Stimulated activated CD4-positive, alpha-beta T cell treated with anti-CD3 and anti-CD28 coated beads, Interleukin-2, amount 100 ng/mL, for 24 hours (primary cell): ENCODE measurements around the gene EIF4E1B.

Experiments used
- DNase-seq, 2 donors: peaks; one replicate each; pipeline ENCODE4 v3.0.0-alpha.2; 2020

Gene EIF4E1B

DNA sequence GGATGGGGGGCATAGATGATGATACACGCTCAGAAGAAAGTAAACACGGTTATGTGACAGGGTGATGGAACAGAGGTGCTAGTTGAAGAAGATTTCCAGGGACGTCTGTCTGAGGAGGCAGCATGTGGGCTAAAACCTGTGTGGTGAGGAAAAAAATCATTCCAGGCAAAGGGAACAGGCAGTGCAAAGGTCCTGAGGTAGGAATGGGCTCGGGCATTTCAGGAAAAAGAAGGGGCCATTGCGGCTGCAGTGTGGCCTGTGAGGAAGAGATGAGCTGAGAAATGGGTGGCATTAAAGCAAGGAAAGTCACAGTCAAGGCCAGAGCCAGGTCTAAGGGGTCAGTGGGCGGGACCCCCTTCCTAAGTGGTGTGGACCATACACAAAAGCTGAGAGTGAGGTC lies 35.0 kb downstream of the EIF4E1B start:
- DNase-seq, result no peak

DNA sequence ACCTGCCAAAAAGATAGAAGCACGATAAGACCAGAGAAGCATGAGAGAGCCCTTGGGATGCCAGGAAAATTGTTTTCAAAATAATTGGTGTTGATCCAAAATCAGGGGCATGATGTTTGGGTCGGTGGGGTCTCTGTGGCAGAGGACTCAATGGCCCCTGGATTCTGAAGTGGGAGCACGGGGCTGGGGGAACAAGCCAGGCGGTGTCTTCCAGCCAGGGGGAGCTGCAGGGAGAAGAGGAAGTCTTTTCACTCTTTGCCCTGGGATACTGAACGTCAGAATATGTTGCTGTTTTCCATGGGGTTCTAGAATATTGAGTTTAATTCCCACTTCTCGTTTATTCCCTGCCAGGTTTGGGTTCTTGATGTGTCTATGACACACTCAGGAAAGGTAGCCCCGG lies 37.2 kb downstream of the EIF4E1B start:
- DNase-seq, result no peak

DNA sequence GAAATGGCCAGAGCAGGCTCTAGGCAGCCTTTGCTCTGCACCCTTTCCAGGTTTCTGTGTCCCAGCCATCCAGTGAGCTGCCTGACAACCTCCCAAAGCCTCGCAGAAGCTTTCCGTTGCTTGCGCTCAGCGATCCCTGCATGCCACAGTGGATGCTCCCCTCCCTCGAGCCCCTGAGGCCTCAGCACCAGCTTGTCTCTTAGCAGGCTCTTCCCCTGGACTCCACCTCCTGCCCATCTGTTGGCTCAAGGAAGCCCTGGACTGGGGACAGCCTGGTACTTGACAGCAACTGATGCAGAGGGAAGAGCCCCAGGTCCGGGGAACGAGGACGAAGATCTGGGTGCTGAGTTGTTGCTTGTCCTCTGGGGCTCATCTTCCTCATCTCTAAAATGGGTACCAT lies 40.0 kb downstream of the EIF4E1B start:
- no peak for DNase-seq

DNA sequence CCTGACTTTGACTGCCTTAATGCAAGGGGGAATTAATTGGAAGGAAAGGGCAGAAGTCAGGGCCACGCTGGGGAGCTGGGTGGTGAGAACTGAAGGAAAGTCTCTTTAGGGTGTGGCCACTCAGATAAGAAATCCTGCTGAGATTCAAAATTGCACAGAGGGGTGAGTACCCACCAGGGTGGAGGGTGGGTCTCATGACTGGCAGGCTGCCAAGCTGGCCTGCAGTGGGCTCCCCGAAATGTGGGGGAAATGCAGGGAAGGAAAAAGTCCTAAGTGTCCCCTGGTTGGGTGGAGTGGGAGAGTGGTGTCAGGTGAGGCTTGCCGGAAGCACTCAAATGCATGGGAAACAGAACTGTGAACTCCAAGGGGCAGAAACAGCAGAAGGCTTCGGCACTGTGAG lies 40.9 kb downstream of the EIF4E1B start:
- no peak for DNase-seq

DNA sequence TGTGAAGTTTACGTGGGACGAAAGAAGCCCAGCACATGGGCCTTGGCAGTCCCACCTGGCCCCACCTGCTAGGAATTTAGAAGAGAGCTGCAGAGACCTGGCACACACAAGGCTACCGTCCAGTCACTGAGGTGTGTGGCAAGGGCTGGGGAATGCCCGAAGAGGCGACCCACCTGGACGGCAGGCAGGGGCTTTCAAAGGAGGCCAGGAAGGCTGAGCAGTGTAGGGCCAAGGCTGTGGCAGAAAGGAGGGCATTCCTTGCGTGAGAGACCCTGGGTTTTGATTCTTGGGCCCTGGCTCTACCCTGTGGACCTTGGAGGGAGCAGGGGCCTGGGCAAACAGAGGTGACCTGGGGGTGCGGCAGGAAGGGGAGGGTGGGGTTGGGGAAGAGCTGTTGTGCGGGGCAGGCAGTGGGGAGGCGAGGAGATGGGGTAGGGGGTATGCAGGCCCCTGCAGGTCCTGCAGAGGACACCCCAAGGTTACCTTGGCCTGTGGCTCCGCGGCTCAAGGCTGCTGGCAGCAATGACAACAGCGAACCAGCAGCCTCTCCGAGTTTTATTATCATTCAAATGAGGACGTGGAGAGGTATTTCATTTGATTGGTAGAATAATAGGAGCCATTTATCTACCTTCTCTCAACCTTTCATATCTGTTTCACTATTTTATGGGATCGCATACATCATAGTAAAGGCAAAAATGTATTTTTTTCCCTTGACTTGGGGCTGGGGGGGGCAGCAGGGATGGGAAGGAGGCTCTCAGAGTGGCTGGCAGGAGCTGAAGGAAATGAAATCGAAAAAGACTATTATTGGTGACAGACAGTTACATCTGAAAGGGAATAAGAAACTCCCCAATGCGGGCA lies 41.6 kb downstream of the EIF4E1B start:
- no peak for DNase-seq

DNA sequence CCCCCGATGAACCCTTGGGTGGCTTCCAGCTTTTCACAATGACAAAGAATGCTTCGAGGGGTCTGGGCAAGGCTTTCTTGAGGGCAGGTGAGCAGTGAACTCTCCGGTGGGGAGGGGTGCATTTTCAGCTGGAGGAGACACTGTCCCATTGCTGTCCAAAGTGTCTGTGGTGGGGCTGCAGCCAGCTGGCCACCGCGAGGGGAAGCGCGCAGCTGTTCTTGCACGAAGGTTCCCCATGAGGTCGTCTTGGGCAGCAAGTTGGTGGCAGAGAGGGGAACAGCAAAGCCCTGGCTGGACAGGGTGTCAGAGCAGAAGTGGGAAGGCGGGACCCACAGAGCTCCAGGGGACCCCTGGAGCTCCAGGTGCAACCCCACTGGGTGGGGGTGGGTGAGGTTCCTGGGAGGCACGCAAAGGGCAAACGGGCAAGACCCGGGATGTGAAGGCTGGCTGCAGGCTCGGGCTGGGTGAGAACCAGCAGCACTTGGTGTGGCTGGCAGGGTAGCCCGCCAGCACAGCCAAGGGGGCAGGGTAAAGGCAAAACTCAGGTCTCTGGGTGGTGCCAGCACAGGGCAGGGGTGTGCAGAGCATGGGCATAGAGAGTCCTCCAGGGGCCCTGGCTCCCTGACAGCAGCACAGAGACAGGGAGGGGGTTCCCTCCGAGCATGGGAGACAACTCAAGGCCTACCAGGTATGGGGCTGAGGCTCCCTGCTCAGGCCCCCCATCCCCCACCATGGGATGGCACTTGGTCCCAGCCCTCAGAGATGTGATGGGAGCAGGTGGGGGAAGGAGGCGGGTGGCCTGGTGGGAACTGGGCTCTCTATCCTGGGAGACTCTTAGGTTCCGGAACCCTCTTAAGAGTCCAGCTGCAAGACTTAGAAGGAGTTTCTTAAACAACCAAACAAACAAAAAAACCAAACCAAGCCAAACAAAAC lies 43.4 kb downstream of the EIF4E1B start:
- no peak for DNase-seq

DNA sequence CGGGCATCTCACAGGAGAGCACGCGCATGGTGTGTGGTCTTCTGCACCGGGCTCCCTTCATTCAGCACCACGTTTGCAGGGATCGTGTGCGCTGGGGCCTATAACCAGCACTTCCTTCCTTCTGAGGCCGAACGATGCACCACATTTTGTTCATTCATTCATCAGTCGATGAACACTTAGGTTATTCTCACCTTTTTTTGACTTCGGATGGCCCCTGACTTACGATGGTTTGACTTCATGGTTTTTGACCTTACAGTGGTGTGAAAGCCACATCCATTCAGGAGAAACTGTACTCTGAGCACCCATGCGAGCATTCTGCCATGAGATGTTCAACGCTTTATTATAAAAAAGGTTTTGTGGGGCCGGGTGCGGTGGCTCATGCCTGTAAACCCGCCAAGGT lies 44.3 kb downstream of the EIF4E1B start:
- no peak for DNase-seq

DNA sequence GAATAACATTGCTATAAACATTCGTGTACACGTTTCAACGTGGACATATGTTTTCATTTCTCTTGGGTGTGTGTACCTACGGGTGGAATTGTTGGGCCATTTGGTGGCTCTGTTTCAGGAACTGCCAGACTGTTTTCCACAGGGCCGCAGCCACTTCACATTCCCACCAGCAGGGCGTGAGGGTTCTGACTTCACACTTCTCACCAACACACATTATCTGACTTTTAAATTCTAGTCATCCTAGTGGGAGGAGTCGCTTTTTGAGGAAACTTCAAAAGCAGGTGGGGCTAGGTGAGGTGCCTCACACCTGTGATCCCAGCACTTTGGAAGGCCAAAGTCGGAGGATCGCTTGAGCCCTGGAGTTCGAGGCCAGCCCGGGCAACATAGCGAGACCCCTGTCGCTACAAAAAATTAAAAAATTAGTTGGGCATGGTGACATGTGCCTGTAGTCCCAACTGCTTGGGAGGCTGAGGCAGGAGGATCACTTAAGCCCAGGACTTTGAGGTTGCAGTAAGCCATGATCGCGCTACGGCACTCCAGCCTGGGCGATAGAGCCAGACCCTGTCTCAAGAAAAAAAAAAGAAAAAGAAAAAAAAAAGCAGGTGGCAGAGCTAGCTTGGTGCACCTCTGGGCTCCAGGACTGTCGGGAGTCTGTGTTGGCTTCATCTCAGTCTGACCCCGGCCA lies 45.3 kb downstream of the EIF4E1B start:
- no peak for DNase-seq

DNA sequence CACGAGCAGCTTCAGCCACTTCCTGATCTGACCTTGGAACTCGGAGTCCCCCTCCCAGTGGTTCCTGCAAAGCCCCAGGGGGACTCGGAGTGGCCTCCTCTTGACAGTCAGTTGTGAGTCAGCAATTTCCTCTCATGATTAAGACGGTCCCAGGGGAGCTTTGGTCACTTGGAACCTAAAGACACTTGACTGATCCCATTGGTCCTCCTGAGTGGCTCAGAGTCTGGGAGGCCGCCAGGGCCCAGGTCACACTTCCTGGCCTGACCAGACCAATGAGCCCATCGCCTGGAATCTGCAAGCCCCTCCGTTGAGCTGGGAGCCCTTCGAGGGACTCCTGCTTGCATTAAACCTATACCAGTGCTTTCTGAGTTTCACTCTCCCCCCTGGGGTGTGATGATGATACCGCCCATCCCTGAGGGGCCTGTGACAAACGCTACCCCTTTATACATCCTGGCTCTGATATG lies 45.9 kb downstream of the EIF4E1B start:
- DNase-seq, result no peak

DNA sequence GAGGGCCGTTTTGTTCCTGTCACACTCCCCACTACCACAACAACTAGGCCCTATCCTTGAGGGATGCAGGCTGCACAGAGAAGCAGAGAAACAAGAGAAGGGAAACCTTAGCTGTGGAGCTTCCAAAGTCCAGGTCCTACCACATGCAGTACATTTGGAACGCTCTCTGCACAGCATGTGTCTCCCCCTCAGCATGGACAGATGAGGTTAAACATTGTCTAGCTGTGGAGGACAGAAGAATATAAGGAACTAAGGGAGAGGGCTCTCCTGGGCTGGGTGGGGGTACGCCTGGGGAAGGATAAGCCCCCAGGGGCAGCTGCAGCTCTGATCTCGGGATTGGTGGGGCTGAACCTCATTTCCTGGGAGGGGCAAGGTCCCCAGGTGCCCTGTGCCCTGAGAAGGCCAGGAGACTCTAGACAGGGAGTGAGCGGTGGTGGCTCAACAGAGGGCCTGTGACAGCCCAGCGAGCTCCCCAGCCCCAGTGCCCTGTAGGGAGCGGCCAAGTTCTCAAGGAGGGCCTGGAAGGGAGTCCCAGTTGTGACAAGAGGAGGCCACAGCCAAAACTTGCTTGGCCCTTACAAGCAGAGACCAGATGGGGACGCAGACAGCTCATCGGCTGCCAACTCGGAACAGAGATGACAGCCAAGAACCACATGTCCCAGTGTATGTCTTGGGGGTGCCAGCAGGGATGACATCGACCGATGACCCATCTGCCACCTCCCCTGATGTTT lies 46.9 kb downstream of the EIF4E1B start:
- no peak for DNase-seq

DNA sequence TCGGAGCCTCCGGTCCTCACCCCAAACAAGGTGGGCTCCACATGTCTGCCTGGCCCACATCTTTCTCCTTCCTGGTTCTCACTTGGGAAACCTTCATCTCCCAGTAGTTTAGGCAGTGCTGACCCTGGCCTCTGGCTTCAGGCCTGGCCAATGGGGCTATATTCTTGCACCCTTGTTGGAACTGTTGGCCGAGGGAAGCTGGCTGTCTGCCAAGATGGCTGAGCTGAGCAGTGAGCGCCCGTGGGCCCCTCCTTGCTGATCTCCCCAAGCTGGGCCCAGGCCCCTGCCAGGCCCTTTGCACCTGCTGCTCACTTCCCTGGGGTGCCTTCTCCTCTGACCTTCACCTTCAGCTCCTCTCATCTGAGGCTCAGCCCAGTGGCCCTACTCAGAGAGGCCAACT lies 48.1 kb downstream of the EIF4E1B start:
- DNase-seq, result no peak

DNA sequence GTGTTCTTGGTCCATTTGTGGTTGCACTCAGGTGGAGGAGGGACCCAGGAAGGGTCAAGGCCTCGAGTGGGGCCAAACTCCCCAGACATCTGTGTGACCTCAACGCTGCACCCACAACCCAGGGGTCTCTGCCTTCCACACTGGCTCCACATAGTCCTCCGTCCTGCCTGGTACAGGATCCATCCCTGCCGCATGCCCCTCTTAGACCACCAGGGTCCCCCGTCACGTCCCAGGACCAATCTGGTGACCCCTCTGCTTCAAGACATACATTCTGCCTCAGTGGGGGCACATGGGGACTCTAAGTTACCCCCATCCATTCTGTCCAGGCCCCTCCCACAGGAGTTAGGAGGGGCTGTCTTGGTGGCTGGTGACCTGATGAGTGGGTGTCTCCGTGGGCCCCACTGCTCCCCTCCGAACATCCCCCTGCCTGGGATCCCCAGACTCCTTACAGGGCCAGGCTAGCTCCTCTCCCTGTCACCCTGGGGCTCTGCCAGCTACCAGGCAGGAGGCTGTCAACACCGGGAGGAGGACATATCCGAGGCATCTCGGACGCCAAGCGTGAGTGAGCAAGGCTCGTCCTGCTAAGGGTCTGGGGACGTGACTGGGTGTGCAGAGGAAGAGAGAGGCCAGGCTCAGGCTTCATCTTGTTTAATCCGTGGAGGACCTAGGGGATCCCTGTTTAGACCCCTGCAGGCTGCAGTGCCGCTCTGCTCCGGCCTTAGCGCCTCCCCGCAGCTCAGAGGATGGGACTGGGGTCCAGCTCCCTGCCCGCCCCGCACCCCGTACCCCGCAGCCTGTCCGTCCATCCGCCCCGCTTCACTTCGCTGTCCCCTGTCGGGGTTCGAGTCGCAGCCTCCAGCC lies 49.1 kb downstream of the EIF4E1B start:
- DNase-seq, result no peak

DNA sequence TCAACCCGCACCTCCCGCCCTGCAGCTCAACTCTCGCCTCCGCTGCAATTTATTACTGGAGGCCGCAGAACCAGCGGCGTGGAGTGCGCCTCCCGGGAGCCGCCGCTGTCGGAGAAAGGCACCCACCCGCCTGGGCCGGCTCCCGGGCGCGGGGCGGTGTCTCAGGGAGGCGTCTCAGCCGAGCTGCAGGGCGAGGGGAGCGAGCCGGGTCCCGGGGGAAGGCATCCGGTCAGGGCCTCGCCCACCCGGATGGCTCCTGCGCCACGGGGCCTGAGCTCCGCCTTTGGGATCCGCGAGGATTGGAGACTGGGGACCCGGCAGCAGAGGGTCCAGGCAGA lies 49.7 kb downstream of the EIF4E1B start:
- no peak for DNase-seq

DNA sequence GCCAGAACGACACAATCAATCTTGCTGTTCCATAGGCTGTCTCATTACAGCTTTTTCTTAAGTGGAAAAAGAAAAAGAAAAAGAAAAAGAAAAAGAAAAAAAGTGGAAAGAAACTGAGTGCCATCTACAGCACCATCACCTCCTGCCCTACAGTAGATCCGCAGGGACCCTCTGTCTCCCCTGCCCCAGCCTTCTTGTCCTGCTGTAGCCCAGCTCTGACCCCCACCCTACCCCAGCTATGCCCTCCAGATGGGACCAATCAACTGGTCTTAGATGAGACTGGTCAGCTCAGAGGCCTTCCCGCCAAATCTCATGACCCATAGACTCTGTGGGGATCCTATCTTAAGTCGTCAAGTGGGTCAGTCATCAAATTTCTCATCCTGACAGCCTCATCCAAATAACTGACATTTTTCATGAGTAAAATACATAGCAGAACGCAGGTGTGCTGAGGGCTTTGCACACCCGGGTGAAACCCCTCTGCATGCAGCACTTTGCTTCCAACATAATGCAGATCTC lies 51.6 kb downstream of the EIF4E1B start:
- no peak for DNase-seq

DNA sequence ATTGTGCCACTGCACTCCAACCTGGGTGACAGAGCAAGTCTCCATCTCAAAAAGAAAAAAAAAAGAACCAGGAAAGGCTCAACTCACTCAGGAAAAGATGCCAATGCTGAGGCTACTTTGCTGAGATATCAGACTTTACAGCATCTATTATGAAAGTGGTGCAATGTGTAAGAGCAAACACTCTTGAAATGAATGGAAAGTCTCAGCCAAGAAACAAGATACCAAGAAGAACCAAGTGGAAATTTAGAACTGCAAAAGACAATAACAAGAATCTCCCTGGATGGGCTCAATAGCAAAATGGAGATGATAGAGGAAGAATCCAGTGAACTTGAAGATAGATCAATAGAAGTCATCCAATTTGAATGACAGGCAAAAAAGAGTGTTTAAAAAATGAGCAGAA lies 54.5 kb downstream of the EIF4E1B start:
- no peak for DNase-seq

DNA sequence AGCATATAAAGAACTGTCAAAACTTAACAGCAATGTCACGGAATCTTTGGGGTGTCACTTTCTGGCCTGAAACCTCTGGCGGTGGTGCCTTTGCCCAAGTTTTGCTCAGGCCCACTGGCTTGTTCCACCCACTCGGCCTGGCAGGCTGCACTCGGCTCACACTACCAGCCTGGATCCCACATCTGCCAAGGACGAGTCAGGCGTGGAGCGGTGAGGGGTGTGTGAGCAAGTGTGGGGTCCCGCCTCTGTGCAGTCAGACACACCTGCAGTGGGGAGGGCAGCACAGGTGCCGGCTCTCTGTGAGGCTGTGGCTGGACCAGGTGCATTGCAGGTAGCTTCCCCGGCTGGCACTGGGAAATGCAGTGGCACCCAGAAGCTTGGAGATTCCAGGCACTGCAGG lies 56.8 kb downstream of the EIF4E1B start:
- no peak for DNase-seq

DNA sequence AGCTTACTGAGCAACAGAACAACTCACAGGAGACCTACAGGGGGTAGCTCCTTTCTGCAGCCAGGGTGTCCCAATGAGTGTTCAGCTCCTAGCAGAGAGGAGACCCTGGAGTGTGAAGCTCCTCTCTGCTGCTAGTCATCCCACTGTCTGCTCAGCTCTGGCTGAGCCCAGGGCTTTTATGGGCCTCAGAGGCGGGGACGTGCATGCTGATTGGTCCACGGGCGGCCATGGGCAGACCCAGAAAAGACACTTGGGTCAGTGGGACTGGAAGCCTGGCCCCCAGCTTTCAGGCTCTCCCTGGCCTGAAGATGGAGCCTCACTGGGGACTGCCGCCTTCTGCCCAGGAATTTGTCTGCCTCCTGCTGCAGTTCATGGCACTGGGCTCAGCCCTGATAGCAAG lies 57.4 kb downstream of the EIF4E1B start:
- no peak for DNase-seq

DNA sequence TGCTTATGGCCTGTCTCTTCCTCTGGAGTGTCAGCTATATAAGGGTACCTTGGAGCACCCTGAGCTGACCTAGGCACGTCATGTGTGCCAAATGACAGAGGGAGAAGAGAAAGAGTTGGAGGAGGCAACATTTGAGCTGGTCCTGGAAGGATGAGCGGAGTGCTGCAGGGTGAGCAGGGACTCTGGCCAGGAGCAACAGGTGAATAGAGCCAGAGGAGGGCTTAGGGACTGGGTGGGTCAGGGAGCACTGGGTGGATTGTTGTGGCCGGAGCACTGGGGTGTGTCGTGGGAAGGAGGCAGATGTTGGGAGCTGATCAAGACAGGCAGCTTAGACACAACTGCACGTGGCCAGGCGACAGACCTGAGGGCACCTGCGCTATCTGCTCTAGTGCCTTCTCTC lies 60.4 kb downstream of the EIF4E1B start:
- no peak for DNase-seq

DNA sequence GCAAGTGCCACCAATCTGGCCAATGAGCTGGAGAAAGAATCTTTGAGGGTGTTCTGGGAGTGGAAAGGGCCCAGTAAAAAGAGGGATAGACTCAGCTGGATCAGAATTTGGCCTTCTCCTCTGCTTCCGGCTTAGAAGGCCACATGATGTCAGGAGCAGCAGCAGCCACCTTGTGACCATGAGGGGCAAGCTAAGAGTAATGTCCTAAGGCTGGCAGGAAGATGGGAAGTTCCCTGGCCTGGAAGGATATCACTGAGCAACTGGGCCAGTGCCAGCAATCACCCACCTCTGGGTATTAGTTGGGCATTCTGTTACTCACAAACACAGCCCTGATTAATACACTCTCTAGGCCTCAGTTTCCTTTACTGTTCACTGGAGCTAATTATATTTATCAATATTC lies 61.0 kb downstream of the EIF4E1B start:
- no peak for DNase-seq

DNA sequence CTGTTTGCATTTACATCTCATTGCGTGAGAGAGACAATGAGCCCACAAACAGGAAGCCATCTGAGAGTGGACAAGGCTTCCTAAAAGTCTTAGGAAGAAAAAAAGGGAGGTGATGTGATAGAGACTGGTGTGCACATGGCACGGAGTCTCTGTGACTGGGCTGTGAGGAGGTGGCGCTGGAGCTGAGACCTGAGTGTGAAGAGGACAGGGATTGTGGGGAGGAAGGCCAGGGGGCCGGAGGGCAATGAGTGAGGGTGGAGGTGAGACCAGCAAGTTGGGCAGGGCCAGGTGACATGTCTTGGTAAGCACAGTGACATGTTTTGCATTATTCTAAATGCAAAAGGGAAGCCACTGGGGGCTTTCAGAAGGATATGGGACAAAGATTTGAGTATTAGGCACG lies 61.9 kb downstream of the EIF4E1B start:
- no peak for DNase-seq

DNA sequence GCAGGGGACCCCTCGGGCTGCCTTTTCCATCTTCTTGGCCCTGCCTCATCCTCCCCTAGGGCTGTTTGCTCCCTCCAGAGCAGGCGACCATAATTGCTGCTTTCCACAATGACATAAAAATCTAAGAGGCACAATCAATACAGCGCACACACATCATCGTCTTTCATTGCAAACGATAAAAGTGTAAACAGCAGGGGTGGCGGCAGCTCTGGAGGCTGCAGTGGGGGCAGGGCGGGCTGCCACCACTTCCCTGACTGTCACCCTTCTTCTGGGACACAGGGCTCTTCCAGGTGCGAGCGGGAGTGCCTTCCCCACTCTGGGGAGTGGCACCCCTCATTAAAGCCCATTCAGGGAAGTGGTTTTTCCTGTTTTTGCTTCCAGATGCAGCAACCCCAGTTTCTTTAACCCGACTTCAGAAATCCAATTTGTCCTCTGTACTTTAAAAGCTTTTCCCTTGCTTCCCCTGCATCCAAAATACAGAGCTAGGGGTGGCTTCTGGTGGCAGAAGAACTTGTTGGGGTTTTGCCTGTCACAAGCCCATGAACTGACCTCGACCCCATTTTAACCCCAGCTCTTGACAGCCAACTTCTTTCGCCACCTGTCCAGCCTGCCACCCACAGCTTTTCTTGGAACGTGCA lies 62.5 kb downstream of the EIF4E1B start:
- no peak for DNase-seq
